Posterior cingulate gyrus (tissue), 11 donors: Measurements from ENCODE around the gene NMBR.
"Not testable (repeated sequence)": the region's sequence is repeated elsewhere in the genome, so short reads cannot be mapped to it uniquely, and the experiment has no call there.

Source experiments
- DNase-seq, 10 donors: peaks; one replicate each; pipeline versions ENCODE4 v3.0.0 to v3.0.0-alpha.2; 2020 to 2021; ENCODE audit warnings: mixed read lengths in 3 of 10
- intact Hi-C: fragments of 100-400 bp; cut with DNase I; formaldehyde crosslinking; loops from one replicate; pipeline ENCODE4 v1.15.1; 2023

Gene NMBR

DNA sequence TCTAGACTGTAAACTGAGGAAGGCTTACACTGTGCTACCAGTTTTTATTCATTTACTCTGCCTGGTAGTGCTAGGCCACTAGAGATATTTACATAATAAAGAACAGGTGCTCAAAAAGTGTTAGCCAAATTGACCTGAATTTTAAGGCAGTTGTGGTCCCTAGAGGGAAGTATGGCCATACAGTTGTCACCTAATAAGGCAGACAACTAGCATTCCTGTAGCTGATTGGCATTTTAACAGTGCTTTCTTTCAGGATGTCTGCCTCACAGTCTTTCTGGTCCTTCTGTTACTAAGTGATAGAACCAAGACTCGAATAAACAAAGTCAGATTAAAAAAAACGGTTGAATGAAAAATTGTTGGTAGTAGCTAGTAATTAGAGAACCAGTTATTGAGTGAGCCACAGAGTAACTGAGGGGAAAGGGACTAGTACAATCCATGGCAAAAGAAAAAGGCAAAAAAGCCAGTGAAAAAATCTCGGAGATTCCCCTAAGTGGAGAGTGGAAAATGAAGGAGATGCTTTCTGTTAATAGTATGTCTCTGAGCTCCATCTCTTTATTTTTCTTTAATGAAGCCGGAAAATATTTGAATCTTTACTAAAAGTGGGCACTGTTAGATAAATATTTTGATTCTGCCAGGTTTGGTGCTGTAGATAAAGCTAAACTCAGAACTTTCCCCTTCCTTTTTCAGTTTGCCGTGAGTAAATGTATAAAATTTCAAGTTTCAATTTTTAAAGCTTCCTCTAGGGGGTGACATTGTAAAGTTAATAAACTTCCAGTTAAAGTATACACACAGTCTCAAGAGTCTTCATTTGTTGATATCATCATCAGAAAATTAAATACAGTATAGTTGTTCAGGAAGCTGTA, 9.2 kb upstream of the NMBR start:
- no peak for DNase-seq
- intact Hi-C loops = no loop called here

DNA sequence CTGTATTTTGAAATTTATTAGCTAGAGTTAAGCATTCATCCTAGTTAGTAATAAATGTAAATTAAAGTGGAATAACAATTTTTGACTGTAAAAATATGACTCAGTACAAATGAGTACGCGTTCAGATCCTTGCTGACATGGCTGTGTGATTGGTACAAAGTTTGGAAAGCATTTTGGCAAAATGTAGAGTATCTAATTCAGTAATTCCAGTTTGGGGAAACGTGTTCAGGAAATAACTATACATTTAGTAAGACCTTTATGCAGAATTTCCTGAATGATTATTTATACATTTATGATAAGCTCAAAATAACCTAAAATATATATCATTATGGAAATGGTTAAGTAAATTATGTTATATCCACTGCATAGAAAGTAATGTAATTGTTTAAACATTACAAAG, 8.2 kb upstream of the NMBR start:
- intact Hi-C loops = no loop called here
- DNase-seq = no peak

DNA sequence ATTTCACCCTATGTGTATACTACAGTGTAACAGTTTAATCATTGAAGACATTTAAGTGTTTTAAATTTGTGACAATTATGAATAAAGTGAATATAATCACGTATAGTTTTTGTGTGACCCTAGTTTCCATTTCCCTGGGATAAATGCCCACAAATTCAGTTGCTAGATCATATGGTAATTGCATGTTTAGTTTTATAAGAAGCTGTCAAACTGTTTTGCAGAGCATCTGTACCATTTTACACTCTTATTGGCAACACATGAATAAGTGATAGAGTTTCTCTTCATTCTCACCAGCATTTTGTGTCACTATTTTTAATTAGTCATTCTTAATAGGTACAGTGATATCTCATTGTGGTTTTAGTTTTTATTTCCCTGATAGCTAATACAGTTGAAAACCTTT, 7.4 kb upstream of the NMBR start:
- no peak for DNase-seq
- intact Hi-C loops = no loop called here

DNA sequence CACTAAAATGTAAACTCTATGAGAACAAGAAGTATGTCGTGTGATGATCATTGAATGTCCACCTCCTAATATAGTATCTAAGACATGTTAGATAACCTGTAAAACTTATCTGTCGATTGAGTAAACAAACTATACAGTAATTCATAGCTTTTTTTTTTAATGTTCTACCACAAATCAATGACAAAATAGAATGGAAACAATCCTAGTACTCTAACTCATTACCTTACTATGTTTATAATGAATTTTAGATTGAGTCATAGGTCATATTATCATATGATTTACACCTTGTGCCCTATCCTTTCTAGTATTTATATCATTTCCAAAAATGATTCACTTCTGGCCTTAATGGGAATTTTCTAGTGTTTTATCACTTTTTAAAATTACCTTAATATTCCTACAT, 6.3 kb upstream of the NMBR start:
- intact Hi-C loops = no loop called here
- DNase-seq = no peak

DNA sequence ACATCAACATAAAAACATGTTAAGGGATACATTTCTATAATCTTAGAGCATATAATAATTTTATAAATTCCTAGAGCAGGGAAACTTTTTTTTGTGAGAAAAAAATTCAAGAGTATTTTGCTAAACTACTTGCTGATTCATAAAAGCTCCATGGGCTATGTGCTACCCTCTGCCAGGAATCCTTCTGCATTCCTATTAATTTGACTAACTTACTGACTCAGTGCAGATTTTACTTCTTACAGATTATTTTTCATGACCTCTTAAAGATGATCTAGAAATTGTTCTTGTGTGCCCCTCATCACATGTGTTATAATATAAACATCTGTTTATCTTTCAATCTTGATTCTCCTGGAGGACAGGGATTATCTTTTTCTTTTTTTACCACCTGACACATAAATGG, 5.8 kb upstream of the NMBR start:
- intact Hi-C loops = no loop called here
- DNase-seq = no peak

DNA sequence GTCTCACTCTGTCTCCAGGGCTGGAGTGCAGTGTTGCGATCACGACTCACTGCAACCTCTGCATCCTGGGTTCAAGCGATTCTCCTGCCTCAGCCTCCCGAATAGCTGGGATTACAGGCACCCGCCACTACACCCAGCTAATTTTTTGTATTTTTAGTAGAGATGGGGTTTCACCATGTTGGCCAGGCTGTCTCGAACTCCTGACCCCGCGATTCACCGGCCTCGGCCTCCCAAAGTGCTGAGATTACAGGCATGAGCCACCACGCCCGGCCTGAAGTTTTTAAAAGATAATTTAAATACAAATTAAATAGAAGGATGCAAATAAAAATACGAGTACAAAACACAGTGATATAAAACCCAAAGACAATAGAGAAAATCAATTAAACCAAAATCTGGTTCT, 5.4 kb downstream of the NMBR start:
- intact Hi-C loops = not testable (repeated sequence)
- DNase-seq = peak in 3 of 10 donors; percentile 48 to 59 (median 55)

DNA sequence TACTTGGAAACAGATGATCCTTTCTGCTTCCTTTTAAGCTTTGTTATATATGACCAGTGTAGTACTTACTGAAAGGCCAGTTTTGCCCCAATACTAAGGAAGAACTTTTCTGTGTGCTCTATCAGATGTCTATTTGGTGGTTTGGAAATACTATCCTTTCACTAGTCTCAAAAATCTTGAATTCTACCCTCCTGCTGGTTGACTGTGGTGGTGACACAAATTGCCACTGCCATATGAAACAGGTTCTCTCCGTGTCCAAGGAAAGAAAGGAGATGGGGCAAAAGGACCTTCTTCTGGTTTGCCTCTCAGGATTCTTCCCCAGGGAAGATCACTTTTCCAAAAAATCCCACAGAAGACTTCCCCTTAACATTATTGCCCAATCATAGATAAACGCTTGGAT, 8.0 kb downstream of the NMBR start:
- no peak for DNase-seq
- intact Hi-C loops = no loop called here

DNA sequence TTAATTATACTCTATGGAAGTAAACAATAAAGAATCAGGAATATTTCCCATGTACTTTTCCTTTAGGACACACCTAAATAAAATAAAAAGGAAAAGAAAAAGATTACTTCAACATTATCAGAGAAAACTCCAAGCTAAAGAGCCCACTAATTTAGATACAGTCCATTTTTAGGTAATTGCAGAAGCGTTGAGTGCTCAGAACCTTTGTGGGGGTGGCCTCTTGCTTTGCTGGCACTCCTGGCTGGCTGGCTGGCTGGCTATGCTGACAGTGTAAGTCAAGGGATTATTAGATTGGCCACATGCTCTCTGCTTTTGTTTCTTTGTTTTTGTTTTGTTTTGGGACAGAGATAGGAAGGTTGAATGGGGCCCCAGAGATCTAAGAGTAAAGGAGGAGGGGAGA, 14.3 kb downstream of the NMBR start, which contains the start of gene GJE1:
GJE1 (plus strand) TSS at position 301 of the 400 bp plus-strand sequence. CDS start 234 bp downstream, outside the sequence.
- no peak for DNase-seq
- intact Hi-C loops = no loop called here

DNA sequence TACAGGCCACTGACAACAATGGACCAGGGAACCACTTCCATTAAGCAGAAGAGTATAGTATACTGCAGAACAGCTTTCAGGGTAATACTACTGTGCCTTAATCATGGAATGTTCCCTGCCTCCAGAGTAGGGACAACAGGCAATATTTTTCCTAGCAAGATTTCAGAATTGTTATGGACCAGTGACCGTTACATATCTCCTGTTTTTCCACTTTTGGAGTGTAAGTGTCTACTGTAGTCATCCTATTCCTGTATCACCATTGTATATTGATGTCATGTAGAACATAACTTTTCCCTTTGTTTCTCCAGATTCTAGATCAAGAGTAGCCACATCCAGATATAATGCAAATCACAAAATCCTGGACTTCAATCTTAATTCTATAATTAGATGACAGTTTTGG, 16.1 kb downstream of the NMBR start:
- intact Hi-C loops = no loop called here
- no peak for DNase-seq

DNA sequence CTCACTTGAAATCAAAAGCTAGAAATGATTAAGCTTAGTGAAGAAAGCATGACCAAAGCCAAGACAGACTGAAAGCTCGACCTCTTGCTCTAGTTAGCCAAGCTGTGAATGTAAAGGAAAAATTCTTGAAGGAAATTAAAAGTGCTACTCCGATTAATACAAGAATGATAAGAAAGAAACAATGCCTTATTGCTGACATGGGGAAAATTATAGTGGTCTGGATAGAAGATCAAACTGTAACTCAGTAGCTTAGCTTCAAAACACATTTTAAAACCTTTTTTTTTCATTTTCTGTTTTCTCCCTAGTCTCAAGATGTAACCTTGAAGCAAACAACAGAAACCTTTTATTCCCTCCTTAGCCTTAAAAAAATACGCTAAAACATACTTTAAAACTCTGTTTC, 25.6 kb downstream of the NMBR start:
- no peak for DNase-seq
- intact Hi-C loops = no loop called here

DNA sequence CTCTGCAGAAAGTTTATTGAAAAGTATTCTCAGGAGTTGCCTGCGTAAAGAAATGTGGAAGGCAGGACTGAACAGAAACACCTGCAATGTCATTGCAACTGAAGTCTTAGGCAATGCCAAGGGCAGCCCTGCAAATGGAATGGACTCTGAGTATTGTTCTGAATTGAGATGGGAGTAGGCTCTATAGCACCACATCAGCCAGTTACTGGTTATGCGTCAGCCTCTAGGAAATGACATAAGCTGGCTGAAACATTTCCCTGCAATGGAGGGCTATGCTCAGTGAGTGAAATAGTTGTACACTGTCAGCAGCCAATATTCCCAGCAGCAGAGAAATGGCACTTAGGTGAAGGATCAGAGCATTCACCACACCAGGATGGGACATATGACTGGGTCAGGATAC, 28.0 kb downstream of the NMBR start:
- intact Hi-C loops = no loop called here
- DNase-seq = no peak

DNA sequence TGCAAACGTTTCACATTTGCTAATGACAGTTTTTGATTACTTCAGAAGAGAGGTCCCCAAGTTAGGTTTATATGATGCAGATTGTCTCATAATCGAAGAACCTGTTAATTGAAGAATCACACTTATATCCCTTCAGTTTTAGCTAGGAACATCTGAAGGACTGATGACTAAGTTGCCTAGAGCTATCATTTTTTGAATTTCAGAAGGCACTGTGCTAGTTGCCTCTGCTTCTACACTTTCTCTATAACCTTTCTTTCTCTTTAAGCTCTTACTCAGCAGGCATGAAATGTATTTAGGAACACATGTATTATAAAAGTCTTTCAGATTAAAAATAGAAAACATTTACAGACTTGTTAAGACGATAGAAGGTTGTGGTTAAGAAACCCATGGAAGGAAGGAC, 28.6 kb downstream of the NMBR start:
- DNase-seq = no peak
- intact Hi-C loops = no loop called here

DNA sequence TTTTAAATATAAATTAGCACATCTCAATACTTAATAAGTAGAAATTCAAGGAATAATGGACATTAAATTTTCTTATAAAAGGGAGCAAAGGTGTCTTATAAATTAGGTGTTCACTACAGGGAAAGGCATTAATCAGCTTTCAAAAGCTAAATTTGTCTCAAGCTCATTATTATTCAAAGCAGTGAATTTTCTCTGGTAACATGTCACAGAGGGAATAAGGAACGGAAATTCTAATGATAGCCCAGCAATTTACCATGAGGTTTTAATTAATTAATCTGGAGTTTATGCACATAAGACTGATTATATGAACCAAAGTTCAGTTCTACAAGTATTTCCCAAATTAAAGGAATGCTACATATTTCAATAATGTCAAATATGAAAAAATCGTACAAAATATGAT, 29.6 kb downstream of the NMBR start:
- no peak for DNase-seq
- intact Hi-C loops = no loop called here

DNA sequence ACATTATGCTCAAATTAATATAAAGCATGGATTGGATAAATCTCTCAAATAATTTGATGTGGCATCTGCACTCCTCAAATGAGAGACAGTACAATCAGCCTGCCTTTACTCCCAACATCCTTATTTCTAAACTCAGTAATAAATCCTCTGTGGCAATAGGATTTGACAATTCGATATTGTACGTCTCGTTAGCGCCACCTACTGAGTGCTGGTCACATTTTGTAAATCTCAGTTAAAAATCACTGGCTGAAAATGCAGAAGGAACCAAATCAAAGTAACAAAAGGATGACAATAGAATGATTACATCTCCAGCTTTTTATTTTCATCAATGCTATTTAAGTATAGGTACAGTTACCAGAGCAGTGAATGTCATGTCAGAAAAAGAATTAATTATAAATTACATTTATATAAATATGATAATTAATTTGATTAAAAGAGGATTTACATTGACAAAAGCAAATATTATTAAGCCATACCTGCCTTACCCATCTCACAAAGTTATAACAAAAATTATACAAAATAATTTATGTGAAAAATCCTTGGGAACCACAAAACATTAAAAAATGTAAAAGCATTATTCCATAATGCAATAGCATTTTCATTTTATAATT, 34.4 kb downstream of the NMBR start:
- intact Hi-C loops = loop anchor here (2.0 to 5.0 kb wide), 2 partner anchors 120 to 434 kb away; no protein-coding TSS in a partner anchor
- peak in 8 of 10 donors; percentile 42 to 85 (median 71) for DNase-seq

DNA sequence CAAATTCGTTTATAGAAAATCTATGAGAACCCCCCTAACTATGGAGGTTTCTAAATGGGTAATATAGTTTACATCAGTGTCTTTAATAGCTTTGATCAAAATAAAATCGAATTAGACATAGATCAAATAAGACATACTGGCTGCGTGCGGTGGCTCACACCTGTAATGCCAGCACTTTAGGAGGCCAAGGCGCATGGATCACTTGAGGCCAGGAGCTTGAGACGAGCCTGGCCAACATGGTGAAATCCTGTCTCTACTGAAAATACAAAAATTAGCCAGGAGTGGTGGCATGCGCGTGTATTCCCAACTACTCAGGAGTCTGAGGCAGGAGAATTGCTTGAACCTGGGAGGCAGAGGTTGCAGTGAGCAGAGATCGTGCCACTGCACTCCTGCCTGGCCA, 36.1 kb downstream of the NMBR start:
- peak in 2 of 10 donors; percentile 27 to 79 for DNase-seq
- intact Hi-C loops = loop anchor here (5.0 kb wide), 1 partner anchor 119 kb away; no protein-coding TSS in a partner anchor

DNA sequence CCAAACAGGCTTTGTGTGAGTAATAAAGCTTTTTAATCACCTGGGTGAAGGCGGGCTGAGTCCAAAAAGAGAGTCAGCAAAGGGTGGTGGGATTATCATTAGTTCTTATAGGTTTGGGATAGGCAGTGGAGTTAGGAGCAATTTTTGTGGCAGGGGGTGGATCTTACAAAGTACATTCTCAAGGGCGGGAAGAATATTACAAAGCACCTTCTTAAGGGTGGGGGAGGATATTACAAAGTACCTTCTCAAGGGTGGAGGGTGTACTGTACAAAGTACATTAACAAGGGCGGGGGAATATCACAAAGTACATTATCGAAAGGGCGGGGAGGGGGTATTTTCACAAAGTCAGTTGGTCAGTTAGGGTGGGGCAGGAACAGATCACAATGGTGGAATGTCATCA, 42.1 kb downstream of the NMBR start:
- DNase-seq, intact Hi-C loops: not testable (repeated sequence)

DNA sequence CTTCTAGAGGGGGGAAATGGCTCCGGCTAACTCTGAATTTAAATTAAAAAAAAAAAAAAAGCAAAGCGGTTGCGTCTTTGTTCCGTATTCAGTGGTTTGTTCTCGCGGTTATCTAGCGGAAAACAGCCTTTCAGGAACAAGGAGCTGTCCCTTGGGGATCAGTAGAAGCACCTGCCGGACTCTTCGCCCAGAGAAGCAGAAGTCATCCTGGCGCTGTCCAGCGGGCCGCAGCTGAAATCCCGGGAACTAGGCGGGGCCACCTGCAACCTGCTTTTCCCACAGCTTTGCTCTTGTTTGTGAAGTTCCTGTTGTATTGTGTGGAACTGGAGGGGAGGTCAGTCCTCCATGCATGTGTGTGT, 58.1 kb downstream of the NMBR start:
- intact Hi-C loops = no loop called here
- DNase-seq = peak in 2 of 10 donors; percentile 35 to 69

DNA sequence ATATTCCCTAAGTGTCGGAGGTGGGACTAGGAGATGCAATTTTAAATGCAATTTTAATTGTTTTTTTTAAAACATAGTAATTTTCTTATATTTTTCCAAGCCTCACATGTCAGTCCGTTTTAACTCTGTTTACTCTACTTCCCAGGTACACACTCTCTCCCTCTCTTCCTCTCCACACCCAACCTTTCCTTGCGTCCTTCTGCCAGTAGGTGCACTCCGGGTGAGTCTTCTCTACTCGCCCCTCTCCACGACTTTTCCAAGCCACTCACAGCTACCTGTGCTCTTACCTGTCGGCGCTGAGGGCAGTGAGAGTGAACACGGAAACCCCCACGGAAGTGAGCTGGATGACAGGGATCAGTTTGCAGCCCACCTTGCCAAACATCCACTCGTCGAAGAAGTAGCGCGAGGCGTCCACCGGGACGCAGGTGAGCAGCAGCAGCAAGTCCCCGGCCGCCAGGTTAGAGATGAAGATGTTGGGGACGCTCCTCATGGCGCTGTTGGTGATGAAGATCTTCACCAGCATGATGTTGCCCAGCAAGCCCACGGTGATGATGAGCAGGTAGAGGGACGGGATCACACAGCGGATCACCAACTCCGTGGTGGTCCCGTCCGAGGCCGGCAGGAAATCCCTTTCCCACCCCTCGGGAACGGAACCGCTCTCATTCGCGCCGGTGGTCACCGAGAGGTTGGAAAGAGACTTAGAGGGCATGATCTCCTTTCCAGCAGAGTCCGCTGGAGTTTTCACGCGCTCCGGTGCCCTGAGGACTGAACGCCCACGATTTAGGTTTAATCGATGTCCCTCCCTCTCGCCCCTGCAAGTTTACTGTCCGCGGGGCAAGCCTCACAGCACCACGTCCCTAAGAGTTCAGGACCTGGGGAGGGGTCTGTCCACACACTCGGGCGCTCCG, 58.7 kb downstream of the NMBR start:
- intact Hi-C loops = no loop called here
- DNase-seq = peak in 4 of 10 donors; percentile 24 to 62 (median 53)

DNA sequence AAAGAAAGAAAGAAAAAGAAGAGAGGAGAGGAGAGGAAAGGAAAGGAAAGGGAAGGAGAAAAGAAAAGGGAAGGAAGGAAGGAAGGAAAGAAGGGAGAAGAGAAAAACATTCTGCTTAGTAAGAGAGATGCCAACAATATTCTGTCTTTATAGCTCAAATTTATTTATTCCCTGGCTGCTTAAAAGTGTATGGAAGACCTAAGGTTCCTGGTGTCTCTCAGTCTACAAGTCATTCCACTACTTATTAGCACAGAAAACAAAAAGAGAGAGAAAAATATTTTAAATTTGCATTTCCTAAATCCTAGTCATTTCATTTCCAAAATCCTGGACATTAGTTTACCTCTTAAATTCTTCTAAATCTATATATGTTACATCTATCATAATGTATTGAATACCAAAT, 67.8 kb downstream of the NMBR start:
- intact Hi-C loops = no loop called here
- no peak for DNase-seq

DNA sequence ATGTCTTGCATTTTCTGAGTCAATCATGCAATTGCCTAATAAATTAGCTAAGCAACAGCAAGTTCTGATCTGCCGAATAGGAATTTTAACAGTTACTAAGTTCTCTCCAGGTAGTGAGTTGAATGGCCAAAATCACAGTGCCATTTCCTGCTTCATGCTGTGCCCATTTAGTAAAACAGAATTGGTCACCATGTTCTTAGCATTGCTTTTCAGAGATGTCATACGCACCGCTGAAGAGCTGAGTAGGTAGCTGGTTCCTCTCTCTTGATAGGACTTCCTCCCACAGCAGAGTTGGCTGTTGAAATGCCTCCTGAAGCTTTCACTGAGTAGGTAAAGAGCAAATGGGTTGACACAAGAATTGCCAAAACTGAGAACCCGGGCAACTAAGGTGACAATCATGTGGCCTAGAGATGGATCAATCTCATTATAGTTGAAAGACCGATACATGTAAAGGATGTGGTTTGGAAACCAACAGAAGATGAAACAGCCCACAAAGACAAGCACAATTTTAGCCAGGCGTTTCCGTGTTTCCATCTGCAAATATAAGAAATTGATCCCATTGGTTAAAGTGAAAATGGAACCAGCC, 71.3 kb downstream of the NMBR start:
- intact Hi-C loops = no loop called here
- no peak for DNase-seq

DNA sequence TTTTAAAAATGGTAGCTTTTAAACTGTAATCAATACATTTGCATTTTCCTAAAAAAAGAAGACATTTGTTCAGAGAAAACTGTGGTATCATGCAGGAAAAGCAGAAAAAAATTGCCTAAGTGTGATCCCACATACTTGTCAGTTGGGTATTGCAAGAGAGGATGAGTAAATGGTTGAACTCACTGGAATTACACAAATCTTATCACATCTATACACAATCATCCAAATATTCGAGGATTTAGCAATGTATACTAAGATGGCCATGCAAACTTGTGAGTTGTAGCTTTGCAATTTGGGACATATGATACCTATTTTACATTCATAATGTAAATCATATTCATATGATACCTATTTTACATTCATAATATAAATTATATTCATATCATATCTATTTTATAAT, 72.4 kb downstream of the NMBR start:
- no peak for DNase-seq
- intact Hi-C loops = no loop called here
